ENCODE data around the gene L3HYPDH. TPM values are rescaled to one million over a fixed set of nuclear protein-coding genes. Genes with fewer than 3 reads are reported as not detected.

L3HYPDH gene
- total RNA-seq, 1 donor from 2014 or later = 21.1 TPM

DNA sequence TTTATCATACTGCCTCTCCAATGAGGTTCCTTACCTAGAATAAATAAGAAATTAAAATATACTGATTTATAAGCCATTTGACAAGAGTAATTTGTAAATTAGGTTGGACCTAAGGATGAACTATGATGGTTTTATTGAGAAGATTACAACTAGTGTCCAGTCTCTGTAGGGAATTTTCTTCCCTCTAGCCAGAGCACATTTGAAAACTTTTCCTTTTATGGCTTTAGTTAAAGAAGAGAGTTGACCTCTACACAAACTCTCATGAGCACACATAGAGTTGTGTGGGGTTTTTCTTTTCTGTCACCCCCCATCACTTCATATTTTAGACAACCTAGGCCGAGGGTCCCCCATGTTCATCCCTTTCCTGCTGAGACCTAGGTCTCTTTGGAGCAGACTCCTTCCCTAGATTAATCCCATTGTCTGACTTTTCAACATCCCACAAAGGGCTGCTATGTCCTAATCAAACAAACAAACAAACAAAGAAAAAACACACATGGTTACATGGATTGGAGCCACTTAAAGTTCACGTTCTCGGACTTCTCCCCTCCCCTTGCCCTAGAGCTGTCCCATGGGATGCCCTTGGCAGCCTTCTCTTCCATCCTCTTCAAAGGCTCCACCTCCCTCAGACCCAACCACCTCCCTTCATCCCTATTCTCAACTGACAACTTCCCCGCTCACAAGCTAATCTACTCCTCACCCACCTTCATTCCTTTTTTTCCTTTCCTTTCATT is 59.7 kb downstream of the L3HYPDH start:
- Histone ChIP-seq H3K4me3 (ENCODE audit: low read depth, low read length) (no peak overlapping the region), H3K36me3 (ENCODE audit: control insufficient read depth, insufficient read depth, low read length) (no peaks in the 10 kb centered on the region), H3K27me3 (ENCODE audit: control insufficient read depth, insufficient read depth, low read length) (no peaks in the 10 kb centered on the region)
- TF ChIP-seq, protein P1, sequence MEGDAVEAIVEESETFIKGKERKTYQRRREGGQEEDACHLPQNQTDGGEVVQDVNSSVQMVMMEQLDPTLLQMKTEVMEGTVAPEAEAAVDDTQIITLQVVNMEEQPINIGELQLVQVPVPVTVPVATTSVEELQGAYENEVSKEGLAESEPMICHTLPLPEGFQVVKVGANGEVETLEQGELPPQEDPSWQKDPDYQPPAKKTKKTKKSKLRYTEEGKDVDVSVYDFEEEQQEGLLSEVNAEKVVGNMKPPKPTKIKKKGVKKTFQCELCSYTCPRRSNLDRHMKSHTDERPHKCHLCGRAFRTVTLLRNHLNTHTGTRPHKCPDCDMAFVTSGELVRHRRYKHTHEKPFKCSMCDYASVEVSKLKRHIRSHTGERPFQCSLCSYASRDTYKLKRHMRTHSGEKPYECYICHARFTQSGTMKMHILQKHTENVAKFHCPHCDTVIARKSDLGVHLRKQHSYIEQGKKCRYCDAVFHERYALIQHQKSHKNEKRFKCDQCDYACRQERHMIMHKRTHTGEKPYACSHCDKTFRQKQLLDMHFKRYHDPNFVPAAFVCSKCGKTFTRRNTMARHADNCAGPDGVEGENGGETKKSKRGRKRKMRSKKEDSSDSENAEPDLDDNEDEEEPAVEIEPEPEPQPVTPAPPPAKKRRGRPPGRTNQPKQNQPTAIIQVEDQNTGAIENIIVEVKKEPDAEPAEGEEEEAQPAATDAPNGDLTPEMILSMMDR (IDR thresholded peaks at IDR 0.05; ENCODE audit: insufficient read depth, low read length, poor library complexity, severe bottlenecking) = no peak
- DNase-seq (ENCODE audit: low read depth) = no peak

Other genes with a start within 250 kb of the L3HYPDH start
- 0.71 and 1.9 TPM in 2 replicates for gene GPR135, start 19.0 kb downstream of the L3HYPDH start, total RNA-seq
- gene JKAMP, start 109 bp upstream of the L3HYPDH start, total RNA-seq = 56.9 and 66.7 TPM in 2 replicates
- not detected in 2 replicates for gene CCDC175, start 92.4 kb upstream of the L3HYPDH start, total RNA-seq